Stomach (tissue), 9 donors: ENCODE results near the gene GNB5. TPM values are rescaled to one million over a fixed set of nuclear protein-coding genes. Genes with fewer than 3 reads are reported as not detected.

Experiments
- DNase-seq, 2 donors: peaks; one replicate each; pipeline versions ENCODE4 v3.0.0 to v3.0.0-alpha.2; 2013 to 2019
- H3K27ac ChIP-seq, 5 donors: fragments of 200-600 bp in 4 of 5; sonication (generic) in 4 of 5; one replicate each; pipeline ENCODE4 v1.5.1; 2013 to 2019; ENCODE audit warnings: mild to moderate bottlenecking in 1 of 5, moderate library complexity in 1 of 5
- H3K27me3 ChIP-seq, 3 donors: fragments of 200-600 bp; sonication (generic); one replicate each; pipeline ENCODE4 v1.5.1; 2017 to 2019; ENCODE audit warnings: mixed run types in 1 of 3
- H3K36me3 ChIP-seq, 4 donors: fragments of 200-600 bp; sonication (generic); 1 replicate in 3 of 4; 2 replicates in 1 of 4; pipeline ENCODE4 v1.5.1; 2016 to 2019
- H3K4me1 ChIP-seq, 4 donors: fragments of 200-600 bp; sonication (generic); one replicate each; pipeline ENCODE4 v1.5.1; 2016 to 2019
- H3K4me3 ChIP-seq, 4 donors: fragments of 200-600 bp; sonication (generic) in 3 of 4; one replicate each; pipeline ENCODE4 v1.5.1; 2016 to 2019; ENCODE audit warnings: mild to moderate bottlenecking in 1 of 4
- H3K9me3 ChIP-seq, 4 donors: fragments of 200-600 bp; sonication (generic); one replicate each; pipeline ENCODE4 v1.5.1; 2016 to 2019
- EP300 ChIP-seq: sonication (generic); formaldehyde crosslinking; IDR thresholded peaks from one replicate; pipeline ENCODE4 v1.6.1; 2017; ENCODE audit warnings: antibody characterized with exemption
- POLR2A ChIP-seq, 4 donors: fragments of 450-650 bp; IDR thresholded peaks; one replicate each; pipeline ENCODE4 v1.6.1; 2016; ENCODE audit warnings: antibody characterized with exemption in 4 of 4, control low read depth in 2 of 4, mild to moderate bottlenecking in 1 of 4, moderate library complexity in 1 of 4
- POLR2AphosphoS5 ChIP-seq, 3 donors: sonication (generic); formaldehyde crosslinking; IDR thresholded peaks; one replicate each; pipeline ENCODE4 v1.6.1; 2016; ENCODE audit warnings: antibody characterized with exemption in 3 of 3
- whole genome bisulfite sequencing, 5 donors: extraction: QIAGEN DNeasy Blood & Tissue Kit in 3 of 5; methylation state at CpG; one replicate each; pipeline versions ENCODE4 v1.1.5 to v1.1.7; 2013 to 2018; 5-methylcytosine and 5-hydroxymethylcytosine counted together
- intact Hi-C: fragments of 100-400 bp; cut with DNase I; formaldehyde crosslinking; loops from one replicate; pipeline ENCODE4 v1.15.1; 2023; ENCODE audit warnings: low total_unique reads
- polyA plus RNA-seq, 3 donors: library from polyadenylated mRNA; stranded (reverse); fragments of 200-250 nt; gene quantifications; one replicate each; pipeline ENCODE4 v1.2.3, GENCODE V29; 2013
- total RNA-seq, 5 donors: library from RNA; depleted of rRNA; stranded (reverse); fragments of >200 nt; gene quantifications; one replicate each; pipeline versions ENCODE4 v1.1.0 to v1.2.3, GENCODE V29; 2014 to 2016
- TF ChIP-seq, protein P1 (sequence below), 7 experiments: fragments of 450-650 bp in 4 of 7; fragments of 200-600 bp in 3 of 7; sonication (generic) in 3 of 7; IDR thresholded peaks; one replicate each; pipeline ENCODE4 v1.5.1; 2016 to 2019; ENCODE audit warnings: antibody characterized with exemption in 7 of 7, control low read depth in 2 of 7, mild to moderate bottlenecking in 1 of 7
- donor health status: healthy with polysubstance abuse.
- donor health status: Bipolar disorder and iron deficiency.
- donor health status: healthy.

Gene GNB5
- total and polyA plus RNA-seq, 8 donors = 6.4 to 291 (median 12.7) TPM

- Histone ChIP-seq H3K9me3 (no peaks in the 10 kb centered on the region), H3K36me3 (peaks cover 0 to 30% (median 13%) of the 10 kb centered on the region in 4 donors), H3K4me1 (peaks cover 0 to 9% (median 4%) of the 10 kb centered on the region in 4 donors), H3K27me3 (no peaks in the 10 kb centered on the region), H3K4me3 (no peak overlapping the region), H3K27ac (no peak overlapping the region)
- intact Hi-C loops = no loop called here
- WGBS, 5 donors = 84 to 95% (median 88%) methylated on average over 2 of the region's 2 CpGs
- TF ChIP-seq, protein P1, sequence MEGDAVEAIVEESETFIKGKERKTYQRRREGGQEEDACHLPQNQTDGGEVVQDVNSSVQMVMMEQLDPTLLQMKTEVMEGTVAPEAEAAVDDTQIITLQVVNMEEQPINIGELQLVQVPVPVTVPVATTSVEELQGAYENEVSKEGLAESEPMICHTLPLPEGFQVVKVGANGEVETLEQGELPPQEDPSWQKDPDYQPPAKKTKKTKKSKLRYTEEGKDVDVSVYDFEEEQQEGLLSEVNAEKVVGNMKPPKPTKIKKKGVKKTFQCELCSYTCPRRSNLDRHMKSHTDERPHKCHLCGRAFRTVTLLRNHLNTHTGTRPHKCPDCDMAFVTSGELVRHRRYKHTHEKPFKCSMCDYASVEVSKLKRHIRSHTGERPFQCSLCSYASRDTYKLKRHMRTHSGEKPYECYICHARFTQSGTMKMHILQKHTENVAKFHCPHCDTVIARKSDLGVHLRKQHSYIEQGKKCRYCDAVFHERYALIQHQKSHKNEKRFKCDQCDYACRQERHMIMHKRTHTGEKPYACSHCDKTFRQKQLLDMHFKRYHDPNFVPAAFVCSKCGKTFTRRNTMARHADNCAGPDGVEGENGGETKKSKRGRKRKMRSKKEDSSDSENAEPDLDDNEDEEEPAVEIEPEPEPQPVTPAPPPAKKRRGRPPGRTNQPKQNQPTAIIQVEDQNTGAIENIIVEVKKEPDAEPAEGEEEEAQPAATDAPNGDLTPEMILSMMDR (IDR thresholded peaks at IDR 0.05) = no peak
- no peak for TF ChIP-seq POLR2AphosphoS5 (IDR thresholded peaks at IDR 0.05)
- TF ChIP-seq EP300 = no peak
- TF ChIP-seq POLR2A (IDR thresholded peaks at IDR 0.05) = no peak
- no peak for DNase-seq
Observed at GRCh38 chr15:52120488-52120887, 70.7 kb downstream of the GNB5 start.

GRCh38 chr15:52118969-52119749 lies 72.0 kb downstream of the GNB5 start:
- intact Hi-C loops = no loop called here
- DNase-seq = no peak
- WGBS, 5 donors = 75 to 91% (median 81%) methylated on average over 3 of the region's 3 CpGs
- Histone ChIP-seq H3K27me3 (no peaks in the 10 kb centered on the region), H3K27ac (no peak overlapping the region), H3K9me3 (no peaks in the 10 kb centered on the region), H3K4me3 (no peak overlapping the region), H3K36me3 (peaks cover 0 to 24% (median 3%) of the 10 kb centered on the region in 4 donors), H3K4me1 (peaks cover 0 to 10% (median 6%) of the 10 kb centered on the region in 4 donors)
- TF ChIP-seq POLR2A (IDR thresholded peaks at IDR 0.05) (no peak), EP300 (no peak), POLR2AphosphoS5 (IDR thresholded peaks at IDR 0.05) (no peak)
- TF ChIP-seq, protein P1 (IDR thresholded peaks at IDR 0.05) = no peak

DNA sequence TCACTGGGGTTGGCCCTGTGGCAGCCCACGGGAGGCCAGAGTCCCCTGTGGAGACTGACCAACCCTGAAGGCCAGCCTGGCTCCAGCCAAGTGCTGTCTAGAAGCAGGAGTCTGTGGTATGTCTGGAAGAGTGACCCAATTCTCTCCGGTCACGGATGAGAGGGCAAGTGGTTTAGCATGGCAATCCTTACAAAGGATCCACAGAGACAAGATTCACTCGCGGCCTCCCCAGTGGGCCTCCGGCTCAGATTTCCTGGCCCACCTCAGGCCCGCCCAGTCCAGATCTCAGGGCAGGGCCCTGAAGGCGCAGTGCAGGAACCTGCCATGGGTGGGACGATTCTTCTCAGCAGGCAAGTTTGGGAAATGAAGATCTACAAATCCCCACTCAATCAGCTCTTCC lies 73.6 kb downstream of the GNB5 start:
- Histone ChIP-seq H3K9me3 (no peaks in the 10 kb centered on the region), H3K27ac (no peak overlapping the region), H3K4me3 (no peak overlapping the region), H3K4me1 (peaks cover 2 to 14% (median 7%) of the 10 kb centered on the region in 4 donors), H3K27me3 (peaks cover 0 to 10% (median under 1%) of the 10 kb centered on the region in 3 donors), H3K36me3 (peaks cover 0 to 16% (median 2%) of the 10 kb centered on the region in 4 donors)
- 86 to 97% (median 93%) methylated on average over 9 of the region's 9 CpGs for WGBS, 5 donors
- DNase-seq = no peak
- TF ChIP-seq, protein P1 (IDR thresholded peaks at IDR 0.05) = no peak
- TF ChIP-seq POLR2AphosphoS5 (IDR thresholded peaks at IDR 0.05) = no peak
- no peak for TF ChIP-seq EP300
- TF ChIP-seq POLR2A (IDR thresholded peaks at IDR 0.05) = no peak
- intact Hi-C loops = no loop called here

DNA sequence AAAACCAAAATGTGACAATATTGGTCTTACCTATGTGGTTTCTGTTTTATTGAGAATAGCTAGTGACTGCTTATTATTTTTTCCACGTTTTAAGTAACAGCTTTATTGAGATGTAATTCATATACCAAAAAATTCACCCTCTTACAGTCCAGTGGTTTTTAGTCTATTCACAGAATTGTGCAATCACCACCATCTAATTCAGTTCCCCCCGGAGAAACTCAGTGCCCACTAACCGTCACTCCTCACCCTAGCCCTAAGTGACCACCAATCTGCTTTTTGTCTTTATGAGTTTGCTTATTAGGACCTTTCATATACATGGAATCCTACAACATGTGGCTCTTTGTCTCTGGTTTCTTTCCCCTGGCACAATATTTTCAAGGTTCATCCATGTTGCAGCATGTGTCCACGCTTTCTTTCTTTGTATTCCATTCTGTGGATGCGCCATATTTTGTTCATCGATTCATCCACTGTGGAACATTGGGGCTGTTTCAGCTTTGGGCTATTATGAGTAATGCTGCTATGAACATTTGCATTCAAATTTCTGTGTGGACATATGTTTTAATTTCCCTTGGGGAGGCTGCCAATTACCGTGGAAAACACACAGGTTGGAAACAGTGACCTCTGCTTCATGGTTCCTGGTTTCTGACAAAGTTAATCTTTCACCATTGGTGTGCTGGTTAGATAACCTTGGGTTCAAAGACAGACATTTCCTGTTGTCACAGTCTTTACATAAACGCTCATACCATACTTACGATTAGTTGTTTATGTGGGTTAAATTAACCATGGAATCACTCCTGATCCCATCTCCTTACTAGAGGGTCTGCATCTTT lies 75.4 kb downstream of the GNB5 start:
- peak; percentile 38 to 64 for DNase-seq
- H3K4me1 ChIP-seq = peaks cover 13 to 26% (median 17%) of the 10 kb centered on the region in 4 donors
- WGBS, 5 donors = 47 to 54% (median 52%) methylated on average over 9 of the region's 9 CpGs
- H3K27me3 ChIP-seq = peaks cover 0 to 26% (median 13%) of the 10 kb centered on the region in 3 donors
- TF ChIP-seq POLR2AphosphoS5 (IDR thresholded peaks at IDR 0.05) = peak in 2 of 3 donors; percentile 35 to 66
- TF ChIP-seq, protein P1 (IDR thresholded peaks at IDR 0.05) = no peak
- intact Hi-C loops = no loop called here
- H3K27ac ChIP-seq = peak overlapping the region in 4 of 5 donors; percentile 23 to 53 (median 46)
- no peak overlapping the region for H3K4me3 ChIP-seq
- no peaks in the 10 kb centered on the region for H3K9me3 ChIP-seq
- peaks cover 0 to 4% (median 0%) of the 10 kb centered on the region in 4 donors for H3K36me3 ChIP-seq
